IgD-negative memory B cell (primary cell): Measurements from ENCODE around the gene PM20D1. TPM values are rescaled to one million over a fixed set of nuclear protein-coding genes. Genes with fewer than 3 reads are reported as not detected.
A peak's percentile ranks its signal among the peaks of the same experiment; 100 is the strongest.

Experiments
- H3K27ac Mint-ChIP-seq, 3 donors: one replicate each; pipeline ENCODE4 v1.8.0; 2020 to 2022; ENCODE audit warnings: mild to moderate bottlenecking in 3 of 3, mixed read lengths in 3 of 3, moderate library complexity in 1 of 3
- H3K27me3 Mint-ChIP-seq: one replicate; pipeline ENCODE4 v1.8.0; 2021; ENCODE audit warnings: mixed read lengths
- H3K36me3 Mint-ChIP-seq: one replicate; pipeline ENCODE4 v1.8.0; 2020; ENCODE audit warnings: mild to moderate bottlenecking, mixed read lengths
- H3K4me1 Mint-ChIP-seq, 3 donors: one replicate each; pipeline ENCODE4 v1.8.0; 2020 to 2022; ENCODE audit warnings: mixed read lengths in 3 of 3, mild to moderate bottlenecking in 1 of 3
- H3K4me3 Mint-ChIP-seq, 4 donors: one replicate each; pipeline ENCODE4 v1.8.0; 2020 to 2022; ENCODE audit warnings: mild to moderate bottlenecking in 4 of 4, mixed read lengths in 4 of 4, moderate library complexity in 3 of 4
- H3K9me3 Mint-ChIP-seq, 3 donors: one replicate each; pipeline ENCODE4 v1.8.0; 2020 to 2021; ENCODE audit warnings: mixed read lengths in 3 of 3, mild to moderate bottlenecking in 1 of 3
- polyA plus RNA-seq: library from polyadenylated mRNA; unstranded; fragments of 300-500 nt; fragmentation: Illumina TruSeq; gene quantifications from one replicate; pipeline ENCODE4 v1.2.3, GENCODE V29; 2021

Gene PM20D1
- polyA plus RNA-seq, 1 donor from 2014 or later: 2.0 TPM

- Mint-ChIP-seq H3K4me3 (no peak overlapping the region), H3K27ac (no peak overlapping the region), H3K36me3 (no peaks in the 10 kb centered on the region), H3K27me3 (no peaks in the 10 kb centered on the region), H3K4me1 (peaks cover 0 to 5% (median 0%) of the 10 kb centered on the region in 3 donors), H3K9me3 (no peaks in the 10 kb centered on the region)
Measured at GRCh38 chr1:205785446-205785845, 64.5 kb downstream of the PM20D1 start.

DNA sequence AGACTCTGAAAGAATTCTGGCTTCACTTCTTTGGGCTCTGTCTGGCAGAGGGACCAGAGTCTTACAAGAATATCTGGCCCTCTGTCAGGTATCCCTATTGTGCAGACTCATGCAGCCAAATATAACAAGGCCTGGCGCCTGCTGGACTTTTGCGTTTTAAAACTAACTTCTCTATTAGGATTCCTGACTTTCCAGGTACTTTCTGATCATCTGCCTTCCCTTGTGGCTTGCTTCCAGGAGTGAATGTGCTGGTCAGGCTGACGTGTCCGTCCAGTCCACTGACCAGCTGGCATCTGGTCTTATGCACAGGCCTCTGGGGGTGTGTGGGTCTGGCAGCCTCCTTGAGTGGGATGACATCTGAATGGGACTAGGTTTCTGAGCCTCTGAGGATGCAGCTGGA, 66.0 kb downstream of the PM20D1 start:
- H3K27ac Mint-ChIP-seq: no peak overlapping the region
- no peaks in the 10 kb centered on the region for H3K36me3 Mint-ChIP-seq
- no peaks in the 10 kb centered on the region for H3K27me3 Mint-ChIP-seq
- no peak overlapping the region for H3K4me3 Mint-ChIP-seq
- peaks cover 0 to 5% (median 0%) of the 10 kb centered on the region in 3 donors for H3K4me1 Mint-ChIP-seq
- H3K9me3 Mint-ChIP-seq: no peaks in the 10 kb centered on the region

- Mint-ChIP-seq H3K27ac (no peak overlapping the region), H3K9me3 (no peaks in the 10 kb centered on the region), H3K36me3 (no peaks in the 10 kb centered on the region), H3K4me1 (peaks cover 0 to 5% (median 3%) of the 10 kb centered on the region in 3 donors), H3K4me3 (no peak overlapping the region), H3K27me3 (no peaks in the 10 kb centered on the region)
Measured at GRCh38 chr1:205783433-205783795, 66.5 kb downstream of the PM20D1 start.

DNA sequence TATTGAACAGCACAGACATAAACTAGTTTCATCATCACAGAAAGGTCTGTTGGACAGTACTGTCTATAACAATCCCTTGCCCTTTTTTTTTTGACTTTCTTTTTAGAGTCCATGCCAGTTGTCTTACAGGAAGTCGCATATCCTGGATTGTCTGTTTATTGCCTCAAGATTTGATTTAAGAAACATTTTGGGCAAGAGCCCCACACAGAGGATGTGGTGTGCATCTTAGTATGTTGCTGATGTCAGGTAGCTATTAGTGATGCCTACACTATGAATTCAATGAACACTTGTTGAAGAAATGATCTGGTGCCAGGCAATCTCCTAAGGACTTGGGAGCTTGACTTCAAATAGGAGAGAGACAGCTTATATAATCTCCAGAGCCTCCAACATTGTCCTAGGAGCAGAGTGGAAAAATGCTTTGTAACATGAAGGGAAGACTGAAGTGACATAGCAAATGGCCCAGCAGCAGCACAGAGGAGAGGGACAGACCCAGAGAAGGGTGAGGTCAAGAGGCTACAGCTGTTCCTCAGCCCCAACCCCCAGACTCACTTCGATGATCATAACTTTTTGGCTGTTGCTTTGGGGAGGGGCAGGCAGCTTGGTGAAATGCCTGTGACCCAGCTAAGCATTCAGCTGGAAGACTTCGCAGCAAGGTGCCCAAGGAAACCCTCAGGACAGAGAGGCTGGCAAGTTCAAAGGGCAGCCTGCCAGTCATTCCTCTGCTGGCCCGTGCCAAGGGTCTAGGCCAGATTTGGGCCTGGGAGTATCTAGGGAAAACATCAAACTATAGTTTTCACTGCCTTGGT, 67.1 kb downstream of the PM20D1 start:
- no peaks in the 10 kb centered on the region for H3K27me3 Mint-ChIP-seq
- H3K4me1 Mint-ChIP-seq: peaks cover 4 to 8% (median 7%) of the 10 kb centered on the region in 3 donors
- no peak overlapping the region for H3K4me3 Mint-ChIP-seq
- H3K27ac Mint-ChIP-seq: no peak overlapping the region
- no peaks in the 10 kb centered on the region for H3K9me3 Mint-ChIP-seq
- no peaks in the 10 kb centered on the region for H3K36me3 Mint-ChIP-seq

DNA sequence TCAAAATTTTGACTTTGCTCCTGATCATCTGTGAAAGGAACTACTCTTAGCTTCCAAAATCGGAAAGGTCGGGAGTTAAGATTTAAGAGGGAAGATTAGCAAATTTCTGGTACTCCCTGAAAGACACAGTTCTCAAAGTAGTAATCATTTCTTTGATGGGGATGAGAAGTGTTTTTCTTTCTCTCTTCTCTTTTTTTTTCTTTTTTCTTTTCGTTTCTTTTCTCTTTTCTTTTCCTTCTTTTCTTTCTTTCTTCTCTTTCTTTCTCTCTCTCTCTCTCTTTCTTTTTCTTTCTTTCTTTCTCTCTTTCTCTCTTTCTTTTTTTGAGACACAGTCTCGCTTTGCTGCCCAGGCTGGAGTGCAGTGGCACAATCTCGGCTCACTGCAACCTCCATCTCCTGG, 69.6 kb downstream of the PM20D1 start:
- no peaks in the 10 kb centered on the region for H3K36me3 Mint-ChIP-seq
- peak overlapping the region in 1 of 3 donors; percentile 59 for H3K27ac Mint-ChIP-seq
- no peaks in the 10 kb centered on the region for H3K27me3 Mint-ChIP-seq
- H3K9me3 Mint-ChIP-seq: no peaks in the 10 kb centered on the region
- H3K4me3 Mint-ChIP-seq: no peak overlapping the region
- peaks cover 8 to 19% (median 13%) of the 10 kb centered on the region in 3 donors for H3K4me1 Mint-ChIP-seq

Other genes with a start within 250 kb of the PM20D1 start
- 4.7 TPM for gene ELK4, start 218.1 kb downstream of the PM20D1 start, polyA plus RNA-seq
- gene SLC45A3, start 169.6 kb downstream of the PM20D1 start, polyA plus RNA-seq: 1.9 TPM
- gene NUCKS1, start 100.0 kb downstream of the PM20D1 start, polyA plus RNA-seq: 14.6 TPM
- gene RAB29, start 74.7 kb downstream of the PM20D1 start, polyA plus RNA-seq: 92.2 TPM
- 10.9 TPM for gene SLC41A1, start 36.9 kb downstream of the PM20D1 start, polyA plus RNA-seq
- gene SLC26A9, start 93.3 kb upstream of the PM20D1 start, polyA plus RNA-seq: not detected
- not detected for gene RAB7B, start 153.3 kb upstream of the PM20D1 start, polyA plus RNA-seq
- not detected for gene CTSE, start 173.8 kb upstream of the PM20D1 start, polyA plus RNA-seq
- 2.0 TPM for gene RHEX, start 203.0 kb upstream of the PM20D1 start, polyA plus RNA-seq